Naive B cell (primary cell): ENCODE measurements around the gene COPB1. TPM values are rescaled to one million over a fixed set of nuclear protein-coding genes. Genes with fewer than 3 reads are reported as not detected.

Experiments
- ATAC-seq, 2 donors: fragments of 150-1000 bp; cut with Tn5 transposase; 2 replicates each; pipeline ENCODE4 v1.10.0; 2021; ENCODE audit warnings: low read depth in 2 of 2, mild to moderate bottlenecking in 2 of 2, moderate library complexity in 2 of 2
- DNase-seq: peaks from one replicate; pipeline ENCODE4 v3.0.0; 2022
- H3K27ac Mint-ChIP-seq, 6 donors: one replicate each; pipeline ENCODE4 v1.8.0; 2020 to 2022; ENCODE audit warnings: mild to moderate bottlenecking in 6 of 6, mixed read lengths in 6 of 6, moderate library complexity in 5 of 6, inconsistent platforms in 2 of 6
- H3K27me3 Mint-ChIP-seq, 3 donors: one replicate each; pipeline ENCODE4 v1.8.0; 2021 to 2022; ENCODE audit warnings: mixed read lengths in 3 of 3, mild to moderate bottlenecking in 1 of 3
- H3K36me3 Mint-ChIP-seq, 2 donors: one replicate each; pipeline ENCODE4 v1.8.0; 2020 to 2022; ENCODE audit warnings: mixed read lengths in 2 of 2, inconsistent platforms in 1 of 2, mild to moderate bottlenecking in 1 of 2
- H3K4me1 Mint-ChIP-seq, 3 donors: one replicate each; pipeline ENCODE4 v1.8.0; 2020 to 2022; ENCODE audit warnings: mixed read lengths in 3 of 3, inconsistent platforms in 1 of 3, mild to moderate bottlenecking in 1 of 3, moderate library complexity in 1 of 3
- H3K4me3 Mint-ChIP-seq, 8 donors: one replicate each; pipeline ENCODE4 v1.8.0; 2020 to 2022; ENCODE audit warnings: mild to moderate bottlenecking in 8 of 8, mixed read lengths in 8 of 8, moderate library complexity in 8 of 8, inconsistent platforms in 2 of 8
- H3K9me3 Mint-ChIP-seq, 7 donors: one replicate each; pipeline ENCODE4 v1.8.0; 2020 to 2022; ENCODE audit warnings: mixed read lengths in 7 of 7, mild to moderate bottlenecking in 5 of 7, inconsistent platforms in 2 of 7, moderate library complexity in 1 of 7
- polyA plus RNA-seq, 6 donors: library from polyadenylated mRNA; unstranded; fragments of 300-500 nt; fragmentation: Illumina TruSeq; gene quantifications; one replicate each; pipeline ENCODE4 v1.2.3, GENCODE V29; 2021; ENCODE audit warnings: low read depth in 6 of 6

COPB1 gene
- polyA plus RNA-seq, 6 donors from 2014 or later = 59.1 to 79.6 (median 67.4) TPM

DNA sequence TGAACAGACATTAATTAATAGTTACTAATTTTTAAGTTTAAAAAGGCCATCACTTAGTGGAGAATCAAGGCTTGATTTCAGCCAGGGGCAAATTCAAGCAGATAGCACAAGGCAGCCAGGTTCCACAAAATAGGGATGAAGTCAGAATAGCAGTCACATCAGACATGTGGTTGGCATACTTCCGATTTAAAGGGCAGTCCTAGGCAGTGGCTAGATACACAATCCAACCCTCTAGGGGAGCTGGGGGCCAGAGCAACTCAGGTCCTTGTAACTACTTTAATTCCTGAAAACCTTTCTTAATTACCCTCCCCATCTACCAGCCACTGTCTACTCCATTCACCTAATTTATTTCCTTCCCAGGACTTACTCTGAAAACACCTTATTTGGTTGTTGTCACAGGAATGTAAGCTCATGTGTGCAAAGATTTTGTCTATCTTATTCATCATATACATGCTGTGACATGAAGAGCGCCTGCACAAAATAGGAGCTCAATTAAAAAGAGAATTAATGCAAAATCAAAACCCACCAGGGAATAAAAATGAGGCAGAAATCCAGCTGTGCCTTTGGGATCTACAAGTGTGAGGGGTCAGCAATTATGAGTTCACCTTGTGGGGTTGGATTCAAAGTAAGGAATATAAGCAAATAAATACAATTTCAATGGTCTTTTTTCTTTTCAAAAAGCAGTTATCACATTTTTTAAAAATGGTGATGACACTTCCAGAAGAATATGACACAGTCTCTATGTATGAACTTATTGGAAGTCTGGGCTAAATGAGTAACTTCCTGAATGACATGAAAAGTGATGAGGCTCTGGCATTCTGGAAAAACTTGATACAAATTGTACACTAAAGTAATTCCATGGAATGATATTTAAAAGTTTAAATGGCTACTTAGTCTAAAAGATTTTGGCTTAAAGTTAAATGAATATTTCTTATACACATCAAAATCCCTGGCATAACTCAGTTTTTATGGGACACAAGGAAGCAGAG lies 53.8 kb downstream of the COPB1 start:
- Mint-ChIP-seq H3K4me1 (peaks cover 9 to 28% (median 23%) of the 10 kb centered on the region in 3 donors), H3K27me3 (no peaks in the 10 kb centered on the region), H3K36me3 (no peaks in the 10 kb centered on the region), H3K4me3 (no peak overlapping the region), H3K9me3 (no peaks in the 10 kb centered on the region), H3K27ac (peak overlapping the region in 3 of 6 donors; percentile 11 to 16 (median 15))
- ATAC-seq (no peak), DNase-seq (no peak)

DNA sequence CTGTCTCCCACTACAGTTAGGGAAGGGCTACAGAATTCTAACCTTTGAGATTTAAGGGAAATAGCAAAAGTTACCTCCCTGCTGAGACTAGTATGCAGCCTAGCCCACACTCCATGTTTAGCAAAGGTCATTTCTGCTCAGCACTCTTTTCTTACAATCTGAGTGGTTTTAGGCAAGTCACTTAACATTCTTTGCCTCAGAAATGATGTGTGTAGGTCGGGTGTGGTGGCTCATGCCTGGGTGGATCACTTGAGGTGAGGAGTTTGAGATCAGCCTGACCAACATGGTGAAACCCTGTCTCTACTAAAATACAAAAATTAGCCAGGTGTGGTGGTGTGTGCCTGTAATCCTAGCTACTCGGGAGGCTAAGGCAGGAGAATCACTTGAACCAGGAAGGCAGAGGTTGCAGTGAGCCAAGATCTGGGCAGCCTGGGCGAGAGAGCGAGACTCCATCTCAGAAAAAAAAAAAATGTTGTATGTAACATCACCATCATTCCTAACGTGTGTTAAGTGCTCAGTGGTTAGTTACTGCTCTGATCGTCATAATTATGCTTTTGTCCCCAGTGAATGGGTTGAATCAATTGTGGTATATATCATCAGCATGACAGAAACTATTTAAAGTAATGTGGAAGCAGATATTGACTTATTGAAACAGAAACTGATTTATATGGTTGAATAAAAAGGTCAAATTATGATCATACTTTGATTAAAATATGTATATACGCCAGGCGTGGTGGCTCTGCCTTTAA lies 55.0 kb downstream of the COPB1 start:
- no peaks in the 10 kb centered on the region for H3K9me3 Mint-ChIP-seq
- H3K27me3 Mint-ChIP-seq = no peaks in the 10 kb centered on the region
- H3K27ac Mint-ChIP-seq = peak overlapping the region in 2 of 6 donors; percentile 14 to 36
- no peak for DNase-seq
- no peak for ATAC-seq
- H3K36me3 Mint-ChIP-seq = no peaks in the 10 kb centered on the region
- H3K4me3 Mint-ChIP-seq = no peak overlapping the region
- peaks cover 9 to 29% (median 25%) of the 10 kb centered on the region in 3 donors for H3K4me1 Mint-ChIP-seq

DNA sequence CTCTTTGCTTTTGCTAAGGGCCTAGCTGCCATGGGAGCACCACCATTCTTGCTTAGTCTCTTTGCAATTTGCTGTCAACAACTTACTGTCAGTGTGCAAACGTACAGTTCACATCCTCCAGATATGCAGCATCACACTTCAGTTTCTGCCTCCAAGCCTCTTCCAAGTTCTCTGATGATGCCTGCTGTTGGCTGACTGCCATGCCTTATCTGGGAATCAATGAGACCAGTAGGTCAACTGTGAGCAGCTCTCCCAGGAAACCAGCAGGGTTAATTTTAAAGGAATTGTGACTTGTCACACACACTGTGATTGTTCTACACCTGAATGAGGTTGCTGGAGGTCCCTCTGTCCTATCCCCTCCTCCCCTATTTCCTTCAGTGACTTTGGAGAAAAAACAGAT lies 56.0 kb downstream of the COPB1 start:
- H3K27me3 Mint-ChIP-seq = no peaks in the 10 kb centered on the region
- H3K4me1 Mint-ChIP-seq = peaks cover 19 to 38% (median 35%) of the 10 kb centered on the region in 3 donors
- no peak overlapping the region for H3K4me3 Mint-ChIP-seq
- H3K27ac Mint-ChIP-seq = no peak overlapping the region
- no peak for ATAC-seq
- no peak for DNase-seq
- no peaks in the 10 kb centered on the region for H3K36me3 Mint-ChIP-seq
- no peaks in the 10 kb centered on the region for H3K9me3 Mint-ChIP-seq

DNA sequence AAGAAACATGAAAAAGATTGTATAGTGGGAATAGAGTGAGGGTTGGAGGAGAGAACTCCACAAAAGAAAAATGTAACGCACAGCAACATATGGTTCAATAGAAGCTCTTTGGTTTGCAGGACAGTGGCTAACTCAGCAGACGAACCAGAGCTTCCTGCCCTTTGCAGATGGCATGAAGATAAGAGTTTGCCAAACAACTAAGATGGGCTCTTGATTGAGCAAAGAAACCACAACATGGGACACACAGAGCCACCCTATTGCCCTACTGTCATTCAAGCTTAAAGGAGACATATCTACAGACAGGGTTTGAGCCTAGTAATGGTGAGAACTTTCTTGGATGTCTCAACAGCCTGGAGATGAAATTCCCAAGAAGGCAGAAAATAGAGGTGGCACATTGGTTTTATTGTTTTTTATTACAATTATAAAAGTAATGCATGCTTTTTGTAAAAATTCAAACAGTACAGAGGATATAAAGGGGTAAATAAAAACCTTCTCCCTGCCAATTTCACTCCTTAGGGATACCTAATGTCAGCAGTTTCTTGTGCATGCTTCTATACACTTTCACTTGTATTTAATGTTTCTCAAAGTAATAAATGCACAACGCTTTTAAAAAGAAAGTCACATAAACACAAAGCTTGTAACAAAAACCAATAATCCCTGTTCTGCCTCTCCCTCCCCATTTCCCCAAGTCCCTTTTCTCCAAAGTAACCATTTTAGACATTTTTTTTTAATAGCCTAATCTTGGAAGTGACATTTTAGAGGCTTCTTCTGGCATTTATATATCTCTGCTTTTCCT lies 63.7 kb downstream of the COPB1 start:
- Mint-ChIP-seq H3K9me3 (peaks cover 0 to 3% (median 0%) of the 10 kb centered on the region in 7 donors), H3K27ac (peak overlapping the region in 1 of 6 donors; percentile 27), H3K27me3 (no peaks in the 10 kb centered on the region), H3K4me1 (peaks cover 24 to 40% (median 31%) of the 10 kb centered on the region in 3 donors), H3K4me3 (no peak overlapping the region), H3K36me3 (no peaks in the 10 kb centered on the region)
- ATAC-seq (no peak), DNase-seq (no peak)

DNA sequence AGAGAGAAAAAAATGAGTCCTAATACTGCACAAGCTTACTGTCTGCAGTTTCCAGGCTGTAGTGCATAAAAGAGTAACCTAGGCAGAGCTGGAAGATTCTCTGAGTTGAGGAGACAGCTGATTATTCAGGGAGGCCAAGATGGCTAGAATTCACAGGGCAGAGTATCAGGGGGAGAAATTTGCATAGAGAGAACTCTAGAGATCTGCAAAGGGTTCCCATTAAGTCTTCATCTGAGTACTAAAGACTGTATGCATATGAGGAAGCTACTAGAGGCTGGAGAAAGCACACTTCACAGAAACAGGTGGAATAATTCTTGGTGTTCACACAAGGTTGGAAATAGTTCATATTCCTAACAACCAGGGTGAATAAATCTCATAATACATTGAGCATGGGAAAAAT lies 74.0 kb downstream of the COPB1 start:
- peaks cover 0 to 8% (median 4%) of the 10 kb centered on the region in 7 donors for H3K9me3 Mint-ChIP-seq
- peak overlapping the region in 2 of 6 donors; percentile 7 to 48 for H3K27ac Mint-ChIP-seq
- DNase-seq = no peak
- no peak for ATAC-seq
- no peaks in the 10 kb centered on the region for H3K27me3 Mint-ChIP-seq
- peaks cover 0 to 10% of the 10 kb centered on the region in 2 donors for H3K36me3 Mint-ChIP-seq
- no peak overlapping the region for H3K4me3 Mint-ChIP-seq
- H3K4me1 Mint-ChIP-seq = peaks cover 3 to 6% (median 4%) of the 10 kb centered on the region in 3 donors

DNA sequence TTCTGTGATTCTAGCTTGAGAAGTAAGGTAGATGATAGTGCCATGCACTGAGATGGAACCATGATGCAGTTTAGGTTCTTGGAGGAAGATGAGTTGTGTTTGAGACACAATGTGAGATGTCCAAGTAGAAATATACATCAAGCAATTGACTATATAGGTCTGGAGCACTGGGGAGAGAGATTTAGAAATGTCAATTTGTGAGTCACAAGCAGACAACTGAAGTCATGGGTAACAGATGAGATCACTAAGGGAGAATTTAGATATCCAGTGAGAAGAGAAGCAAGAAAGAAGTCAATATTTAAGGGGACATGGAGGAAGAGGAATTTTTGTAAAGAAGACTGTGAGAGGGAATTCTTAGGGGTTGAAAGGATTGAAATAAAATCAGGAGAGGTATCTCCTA lies 75.5 kb downstream of the COPB1 start:
- no peak for DNase-seq
- Mint-ChIP-seq H3K4me1 (peaks cover 3 to 6% (median 4%) of the 10 kb centered on the region in 3 donors), H3K36me3 (peaks cover 0 to 3% of the 10 kb centered on the region in 2 donors), H3K27ac (no peak overlapping the region), H3K27me3 (no peaks in the 10 kb centered on the region), H3K9me3 (no peaks in the 10 kb centered on the region), H3K4me3 (no peak overlapping the region)
- ATAC-seq = no peak

DNA sequence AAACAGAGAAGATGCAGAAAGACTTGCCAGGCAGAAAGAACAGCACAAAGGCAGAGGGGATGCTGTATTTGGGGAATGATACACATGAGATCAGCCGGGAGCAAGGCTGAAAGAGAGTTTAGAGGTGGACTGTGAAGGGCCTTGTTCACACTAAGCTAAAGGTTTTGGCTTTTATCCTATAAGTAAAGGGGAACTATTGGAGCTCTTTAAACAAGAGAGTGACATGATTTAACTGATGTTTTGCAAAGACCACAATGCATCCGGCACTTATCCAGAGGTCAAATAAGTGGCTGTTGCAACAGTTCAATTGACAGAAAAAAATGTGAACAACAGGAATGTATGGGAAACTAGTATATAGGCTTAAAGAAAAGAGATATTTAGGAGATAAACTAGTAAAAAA lies 76.0 kb downstream of the COPB1 start:
- no peak overlapping the region for H3K4me3 Mint-ChIP-seq
- no peaks in the 10 kb centered on the region for H3K27me3 Mint-ChIP-seq
- H3K9me3 Mint-ChIP-seq = no peaks in the 10 kb centered on the region
- H3K27ac Mint-ChIP-seq = no peak overlapping the region
- ATAC-seq = no peak
- no peak for DNase-seq
- peaks cover 0 to 1% of the 10 kb centered on the region in 2 donors for H3K36me3 Mint-ChIP-seq
- H3K4me1 Mint-ChIP-seq = peaks cover 3 to 6% (median 6%) of the 10 kb centered on the region in 3 donors

DNA sequence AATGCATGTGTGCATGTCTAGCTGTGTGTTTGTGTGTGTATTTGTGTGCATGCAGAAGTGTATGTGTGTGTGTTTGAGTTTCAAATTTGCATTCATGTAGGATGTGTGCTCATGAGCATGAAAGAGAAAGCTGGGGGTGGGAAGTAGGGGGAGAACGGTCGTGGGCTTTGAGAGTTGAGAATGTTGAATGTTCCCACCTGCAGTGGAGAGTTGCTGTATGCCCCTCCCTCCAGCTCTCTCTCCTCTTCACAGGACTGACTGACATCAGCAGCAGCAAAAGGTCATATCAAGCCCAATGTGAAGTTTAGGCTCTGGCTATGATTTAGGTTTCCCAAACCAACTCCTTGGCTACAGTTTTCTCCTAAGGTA lies 76.8 kb downstream of the COPB1 start:
- Mint-ChIP-seq H3K4me3 (no peak overlapping the region), H3K9me3 (no peaks in the 10 kb centered on the region), H3K36me3 (no peaks in the 10 kb centered on the region), H3K27ac (no peak overlapping the region), H3K4me1 (peaks cover 3 to 10% (median 9%) of the 10 kb centered on the region in 3 donors), H3K27me3 (no peaks in the 10 kb centered on the region)
- DNase-seq (no peak), ATAC-seq (no peak)

DNA sequence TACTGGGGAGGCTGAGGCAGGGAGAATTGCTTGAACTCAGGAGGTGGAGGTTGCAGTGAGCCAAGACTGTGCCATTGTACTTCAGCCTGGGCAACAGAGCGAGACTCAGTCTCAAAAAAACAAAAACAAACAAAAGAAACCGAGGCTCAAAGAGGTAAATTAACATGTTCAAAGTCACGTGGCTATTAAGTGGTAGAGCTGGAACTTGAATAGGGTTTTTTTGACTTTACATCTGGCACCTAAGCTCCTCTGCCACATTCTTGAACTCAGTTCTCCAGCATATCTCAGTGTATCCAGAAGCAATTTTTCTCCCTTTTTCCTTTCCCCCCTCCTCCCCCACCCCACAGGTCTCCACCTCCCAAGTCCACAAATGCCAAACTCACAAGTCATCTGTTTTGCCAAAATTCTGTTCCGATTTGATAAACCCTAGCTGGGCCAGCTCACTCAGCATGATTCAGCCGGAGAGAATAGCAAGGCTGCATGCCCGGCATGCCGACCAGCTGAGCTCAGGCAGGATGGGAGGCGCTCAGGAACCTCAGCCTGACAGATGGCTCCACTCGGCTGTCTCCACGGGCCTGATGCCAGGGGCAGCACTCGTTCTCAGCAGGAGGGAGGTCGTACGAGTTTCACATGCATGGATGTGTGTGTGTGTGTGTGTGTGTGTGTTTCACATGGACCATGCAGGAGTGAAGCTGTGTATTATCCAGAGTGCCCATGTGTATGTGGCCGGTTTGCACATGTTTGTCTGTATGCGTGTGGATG lies 77.4 kb downstream of the COPB1 start:
- H3K27me3 Mint-ChIP-seq = no peaks in the 10 kb centered on the region
- H3K27ac Mint-ChIP-seq = no peak overlapping the region
- DNase-seq (no peak), ATAC-seq (peak in 1 of 2 donors; percentile 64)
- peaks cover 3 to 16% (median 9%) of the 10 kb centered on the region in 3 donors for H3K4me1 Mint-ChIP-seq
- no peak overlapping the region for H3K4me3 Mint-ChIP-seq
- no peaks in the 10 kb centered on the region for H3K9me3 Mint-ChIP-seq
- no peaks in the 10 kb centered on the region for H3K36me3 Mint-ChIP-seq

DNA sequence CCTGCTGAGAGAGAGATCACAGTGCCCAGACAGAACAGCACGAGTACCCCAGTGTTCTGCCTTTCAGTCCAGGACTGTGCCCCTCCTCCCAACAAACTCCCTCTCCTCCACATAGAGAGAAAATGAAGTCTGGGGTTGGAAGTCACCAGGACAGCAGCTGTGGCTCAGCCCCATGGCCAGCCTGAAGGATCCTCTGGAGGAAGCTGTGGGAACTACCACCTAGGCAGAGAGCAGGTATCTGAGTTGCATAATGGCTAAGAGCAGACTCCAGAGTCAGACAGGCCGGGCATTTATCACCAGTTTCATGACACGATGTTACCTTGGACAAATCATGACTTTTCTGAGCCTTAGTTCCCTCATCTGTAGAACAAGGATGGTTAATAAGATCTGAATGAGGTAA lies 79.4 kb downstream of the COPB1 start:
- no peak for ATAC-seq
- H3K27ac Mint-ChIP-seq = peak overlapping the region in 1 of 6 donors; percentile 63
- H3K4me1 Mint-ChIP-seq = peaks cover 3 to 19% (median 12%) of the 10 kb centered on the region in 3 donors
- DNase-seq = no peak
- no peaks in the 10 kb centered on the region for H3K9me3 Mint-ChIP-seq
- H3K36me3 Mint-ChIP-seq = no peaks in the 10 kb centered on the region
- H3K4me3 Mint-ChIP-seq = no peak overlapping the region
- no peaks in the 10 kb centered on the region for H3K27me3 Mint-ChIP-seq

DNA sequence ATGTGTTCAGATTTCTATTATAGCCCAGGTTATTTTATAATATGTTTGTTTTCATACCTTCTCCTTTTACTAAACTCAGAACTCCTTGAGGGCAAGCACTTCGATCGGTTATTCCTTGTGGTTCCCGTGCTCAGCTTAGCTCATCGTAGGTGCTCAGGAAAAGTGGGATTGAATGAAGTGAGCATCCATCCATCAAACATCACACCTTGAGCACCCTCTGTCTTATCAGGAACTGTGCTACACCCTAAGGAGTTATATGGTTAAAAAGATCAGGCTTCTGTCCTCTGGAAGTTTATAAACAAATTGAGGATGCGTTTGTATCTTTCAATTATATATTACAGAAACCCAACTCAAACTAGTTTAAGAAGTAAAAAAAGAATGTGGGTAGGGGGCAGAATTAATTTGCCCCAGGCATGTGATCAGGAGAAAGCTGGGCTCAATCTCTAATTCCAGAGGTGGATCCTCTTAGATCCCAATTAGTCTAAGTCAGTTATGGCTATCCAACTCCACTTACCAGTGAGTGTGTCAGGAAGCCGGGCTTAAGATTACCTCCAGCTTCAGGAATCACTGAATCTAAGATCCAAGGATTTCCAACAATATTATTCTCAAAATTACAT lies 80.7 kb downstream of the COPB1 start:
- no peaks in the 10 kb centered on the region for H3K9me3 Mint-ChIP-seq
- peaks cover 11 to 28% (median 23%) of the 10 kb centered on the region in 3 donors for H3K4me1 Mint-ChIP-seq
- H3K27me3 Mint-ChIP-seq = no peaks in the 10 kb centered on the region
- ATAC-seq (no peak), DNase-seq (no peak)
- H3K36me3 Mint-ChIP-seq = no peaks in the 10 kb centered on the region
- H3K4me3 Mint-ChIP-seq = no peak overlapping the region
- H3K27ac Mint-ChIP-seq = peak overlapping the region in 2 of 6 donors; percentile 8 to 11

DNA sequence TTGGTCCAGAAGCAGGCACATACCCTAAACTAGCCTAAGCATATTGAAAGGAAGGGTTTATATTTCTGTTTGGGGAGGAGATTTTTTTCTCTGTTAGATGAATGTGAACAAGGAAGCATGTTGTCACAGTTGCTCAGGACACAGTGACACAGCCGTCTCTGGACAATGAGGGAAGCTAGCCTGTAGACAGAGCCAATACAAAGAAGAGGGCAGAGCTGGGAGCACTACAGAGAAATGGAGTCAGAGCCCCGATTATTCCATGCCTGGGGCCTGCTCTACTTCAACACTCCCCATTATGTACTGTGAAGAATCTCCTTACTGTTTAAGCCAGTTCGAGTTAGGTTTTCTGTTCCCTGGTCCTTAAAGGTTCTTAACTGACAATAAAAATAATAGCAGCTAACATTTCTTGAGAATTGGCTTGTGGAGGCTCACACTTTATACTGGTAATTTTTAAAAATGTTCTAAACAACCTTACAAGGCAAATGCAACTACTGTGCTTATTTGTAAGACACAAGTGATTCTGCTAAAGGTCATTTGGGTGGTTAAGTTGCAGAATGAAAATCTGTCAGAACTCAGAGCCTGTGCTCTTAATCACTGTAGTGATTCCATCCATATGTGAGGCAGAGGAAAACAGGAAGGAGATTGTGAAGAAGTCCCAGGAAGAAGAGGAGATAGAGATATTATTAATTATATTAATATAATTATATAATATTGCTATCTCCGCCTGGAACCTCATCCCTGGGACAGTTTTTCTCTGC lies 81.8 kb downstream of the COPB1 start:
- ATAC-seq (no peak), DNase-seq (no peak)
- H3K27me3 Mint-ChIP-seq = no peaks in the 10 kb centered on the region
- H3K9me3 Mint-ChIP-seq = no peaks in the 10 kb centered on the region
- H3K4me1 Mint-ChIP-seq = peaks cover 11 to 28% (median 28%) of the 10 kb centered on the region in 3 donors
- peak overlapping the region in 1 of 6 donors; percentile 84 for H3K27ac Mint-ChIP-seq
- no peaks in the 10 kb centered on the region for H3K36me3 Mint-ChIP-seq
- no peak overlapping the region for H3K4me3 Mint-ChIP-seq
